HG03469 (cell line): ENCODE measurements around the gene DYRK1A.
A peak's percentile ranks its signal among the peaks of the same experiment; 100 is the strongest.
"Not testable (repeated sequence)": the region's sequence is repeated elsewhere in the genome, so short reads cannot be mapped to it uniquely, and the experiment has no call there.

Experiments used
- ATAC-seq: cut with Tn5 transposase; IDR thresholded peaks from one replicate; pipeline ENCODE4 v1.9.1; 2021; ENCODE audit warnings: mild to moderate bottlenecking, moderate library complexity, moderate number of reproducible peaks; ENCODE audit not compliant: unreplicated experiment

DYRK1A gene

DNA sequence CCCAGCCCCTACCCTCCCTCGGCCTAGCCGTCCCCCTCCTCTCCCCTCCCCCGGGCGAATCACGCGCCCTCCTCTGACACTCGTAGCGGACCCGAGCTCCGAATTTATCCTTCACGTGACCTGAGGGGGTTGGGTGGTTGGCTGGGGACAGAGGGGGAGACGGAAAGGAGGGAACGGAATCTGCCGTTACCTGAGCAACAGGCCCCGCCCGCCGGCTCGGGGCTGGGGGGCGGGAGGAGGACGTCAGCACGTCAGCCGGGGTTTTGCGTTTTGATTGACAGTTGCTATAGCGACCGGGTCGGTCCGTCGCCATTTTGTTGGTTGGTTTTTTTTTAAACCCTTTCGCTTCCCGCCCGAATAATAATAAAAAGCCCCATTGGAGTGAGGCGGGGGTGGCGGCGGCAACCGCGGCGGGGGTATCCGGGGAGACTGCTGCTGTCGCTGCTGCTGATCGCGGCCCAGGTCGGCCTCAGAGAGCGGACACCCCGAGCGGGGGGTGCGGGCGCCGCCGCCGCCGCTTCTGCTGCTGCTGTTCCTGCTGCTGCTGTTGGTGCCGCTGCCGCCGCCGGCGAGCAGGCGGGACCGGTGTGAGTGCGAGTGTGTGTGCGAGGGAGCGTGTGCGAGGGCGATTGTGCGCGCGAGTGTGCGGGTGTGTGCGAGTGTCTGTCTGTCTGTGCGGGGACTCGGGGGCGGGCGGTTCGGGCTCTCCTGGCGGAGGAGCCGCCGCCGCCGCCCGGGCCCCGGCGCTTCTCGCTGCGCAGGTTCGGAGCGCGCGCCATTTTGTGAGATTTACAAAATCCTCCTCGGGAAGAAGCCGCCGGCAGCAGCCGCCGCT, at the start of gene DYRK1A:
Gene DYRK1A (plus strand): TSS at position 292 of the 835 bp plus-strand sequence. CDS start 53,602 bp downstream, outside the sequence.
- ATAC-seq: peak; percentile 35

DNA sequence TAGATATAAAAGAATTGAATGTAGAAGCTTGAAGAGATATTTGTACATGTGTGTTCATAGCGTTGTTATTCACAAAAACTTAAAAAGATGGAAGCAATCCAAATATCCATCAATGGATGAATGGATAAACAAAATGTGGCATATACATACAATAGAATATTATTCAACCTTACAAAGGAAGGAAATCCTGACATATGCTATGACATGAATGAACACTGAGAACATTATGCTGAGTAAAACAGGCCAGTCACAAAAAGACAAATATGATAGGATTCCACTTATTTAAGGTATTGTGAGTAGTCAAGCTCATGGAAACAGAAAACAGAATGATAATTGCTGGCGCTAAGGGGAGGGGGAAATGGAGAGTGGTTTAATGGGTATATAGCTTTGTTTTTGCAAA, 47.0 kb upstream of the DYRK1A start:
- ATAC-seq: no peak

DNA sequence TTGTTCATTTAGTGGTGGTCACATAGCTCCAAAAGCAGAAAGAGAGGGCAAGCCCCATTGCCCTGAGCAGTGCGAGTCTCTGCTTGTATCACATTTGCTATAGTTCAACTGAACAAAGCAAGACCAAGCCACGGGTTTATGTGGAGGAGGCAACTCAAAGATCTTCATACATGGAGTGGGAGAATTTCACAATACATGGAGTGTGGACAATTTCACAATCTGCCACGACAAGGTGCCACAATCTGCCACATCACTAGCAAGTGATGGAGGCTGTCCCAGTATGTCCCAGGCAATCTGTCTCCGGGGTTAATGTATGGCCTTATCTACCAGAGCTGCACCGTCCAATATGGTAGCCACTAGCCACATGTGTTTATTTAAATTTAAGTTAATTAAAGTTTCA, 44.5 kb upstream of the DYRK1A start:
- ATAC-seq: no peak

DNA sequence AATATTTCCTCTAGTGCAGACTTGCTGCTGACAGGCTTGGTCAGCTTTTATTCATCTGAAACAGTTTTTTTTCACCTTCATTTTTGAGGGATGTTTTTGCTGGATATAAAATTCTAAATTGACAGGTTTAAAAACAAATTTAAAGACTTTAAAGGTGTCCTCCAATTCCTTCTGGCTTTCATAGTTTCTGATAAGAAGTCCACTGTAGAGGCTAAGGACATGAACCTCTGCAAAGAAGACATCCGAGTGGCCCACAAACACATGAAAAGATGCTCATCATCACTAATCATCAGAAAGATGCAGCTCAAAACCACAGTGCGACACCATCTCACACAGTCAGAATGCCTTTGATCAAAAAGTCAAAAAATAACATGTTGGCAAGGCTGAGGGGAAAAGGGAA, 42.0 kb upstream of the DYRK1A start:
- ATAC-seq: no peak

DNA sequence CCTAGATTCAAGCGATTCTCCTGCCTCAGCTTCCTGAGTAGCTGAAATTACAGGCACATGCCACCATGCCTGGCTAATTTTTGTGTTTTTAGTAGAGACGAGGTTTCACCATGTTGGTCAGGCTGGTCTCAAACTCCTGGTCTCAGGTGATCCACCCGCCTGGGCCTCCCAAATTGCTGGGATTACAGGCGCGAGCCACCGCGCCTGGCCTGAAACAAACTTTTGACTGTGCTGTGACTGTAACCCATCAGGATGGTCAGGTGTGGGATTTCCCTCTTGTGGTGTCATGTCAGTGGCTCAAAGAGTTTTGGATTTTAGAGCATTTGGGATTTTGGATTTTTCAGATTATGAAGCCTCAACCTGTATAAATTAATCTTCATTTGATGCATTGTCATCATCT, 38.4 kb upstream of the DYRK1A start:
- not testable (repeated sequence) for ATAC-seq

DNA sequence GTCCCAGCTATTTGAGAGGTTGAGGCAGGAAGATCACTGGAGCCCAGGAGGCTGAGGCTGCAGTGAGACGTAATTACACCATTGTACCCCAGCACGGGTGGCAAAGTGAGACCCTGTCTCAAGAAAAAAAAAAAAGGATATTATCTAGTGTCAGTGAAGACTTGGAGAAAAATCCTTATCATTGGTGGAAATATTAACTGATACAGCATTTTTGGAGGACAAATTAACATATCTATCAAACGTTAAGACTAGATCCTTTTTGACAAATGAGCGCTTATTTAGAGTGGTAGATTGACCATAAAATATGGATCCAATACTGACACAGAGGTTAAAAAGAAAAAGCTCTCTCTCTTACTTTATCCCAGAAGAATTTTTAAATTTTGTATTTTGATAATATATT, 35.2 kb upstream of the DYRK1A start:
- ATAC-seq: no peak

DNA sequence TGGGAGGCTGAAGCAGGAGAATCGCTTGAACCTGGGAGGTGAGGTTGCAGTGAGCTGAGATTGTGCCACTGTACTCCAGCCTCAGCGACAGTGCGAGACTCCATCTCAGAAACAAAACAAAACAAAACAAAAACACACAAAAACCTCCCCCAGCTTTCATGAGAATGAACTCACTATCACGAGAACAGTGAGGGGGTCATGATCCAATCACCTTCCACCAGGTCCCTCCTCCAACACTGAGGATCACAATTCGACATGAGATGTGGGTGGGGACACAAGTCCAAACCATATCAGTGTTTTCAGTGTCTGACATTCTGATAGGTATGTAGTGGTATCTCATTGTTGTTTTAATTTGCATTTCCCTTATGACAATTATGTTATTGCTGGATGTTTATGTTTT, 31.5 kb upstream of the DYRK1A start:
- ATAC-seq: no peak

DNA sequence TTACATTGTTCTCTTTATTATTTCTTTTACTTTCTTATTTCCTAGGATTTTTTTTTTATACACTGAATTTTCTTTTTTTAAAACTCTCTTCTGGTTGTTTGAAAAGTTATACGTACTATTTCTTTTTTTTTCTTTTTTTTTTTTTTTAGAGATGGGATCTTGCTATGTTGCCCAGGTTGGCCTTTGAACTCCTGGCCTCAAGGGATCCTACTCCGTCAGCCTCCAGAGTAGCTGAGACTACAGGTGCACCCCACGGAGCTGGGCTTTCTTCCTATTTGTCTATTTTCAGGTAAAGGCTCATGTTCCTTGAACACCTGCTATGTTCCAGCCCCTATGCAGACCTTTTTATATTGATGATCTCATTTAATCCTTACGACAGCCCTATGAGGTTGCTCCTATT, 29.4 kb upstream of the DYRK1A start:
- ATAC-seq: no peak

DNA sequence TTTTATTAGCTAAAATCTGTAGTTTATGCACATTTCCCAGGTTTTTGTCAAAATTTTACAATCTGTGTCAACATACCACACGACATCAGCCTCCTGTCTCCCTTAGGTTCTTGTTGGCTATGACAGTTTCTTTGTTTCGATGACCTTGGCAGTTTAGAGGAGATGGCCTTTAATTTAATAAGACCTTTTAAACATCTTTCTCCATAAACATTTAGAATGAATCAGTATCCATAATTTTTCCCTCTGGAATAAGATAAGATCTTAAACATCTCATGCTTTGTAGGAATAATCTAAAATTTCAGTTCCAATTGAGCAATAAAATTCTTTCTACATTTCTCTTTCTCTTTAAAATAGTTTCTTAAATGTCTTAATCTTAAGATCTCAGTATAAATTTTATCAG, 28.7 kb upstream of the DYRK1A start:
- no peak for ATAC-seq

DNA sequence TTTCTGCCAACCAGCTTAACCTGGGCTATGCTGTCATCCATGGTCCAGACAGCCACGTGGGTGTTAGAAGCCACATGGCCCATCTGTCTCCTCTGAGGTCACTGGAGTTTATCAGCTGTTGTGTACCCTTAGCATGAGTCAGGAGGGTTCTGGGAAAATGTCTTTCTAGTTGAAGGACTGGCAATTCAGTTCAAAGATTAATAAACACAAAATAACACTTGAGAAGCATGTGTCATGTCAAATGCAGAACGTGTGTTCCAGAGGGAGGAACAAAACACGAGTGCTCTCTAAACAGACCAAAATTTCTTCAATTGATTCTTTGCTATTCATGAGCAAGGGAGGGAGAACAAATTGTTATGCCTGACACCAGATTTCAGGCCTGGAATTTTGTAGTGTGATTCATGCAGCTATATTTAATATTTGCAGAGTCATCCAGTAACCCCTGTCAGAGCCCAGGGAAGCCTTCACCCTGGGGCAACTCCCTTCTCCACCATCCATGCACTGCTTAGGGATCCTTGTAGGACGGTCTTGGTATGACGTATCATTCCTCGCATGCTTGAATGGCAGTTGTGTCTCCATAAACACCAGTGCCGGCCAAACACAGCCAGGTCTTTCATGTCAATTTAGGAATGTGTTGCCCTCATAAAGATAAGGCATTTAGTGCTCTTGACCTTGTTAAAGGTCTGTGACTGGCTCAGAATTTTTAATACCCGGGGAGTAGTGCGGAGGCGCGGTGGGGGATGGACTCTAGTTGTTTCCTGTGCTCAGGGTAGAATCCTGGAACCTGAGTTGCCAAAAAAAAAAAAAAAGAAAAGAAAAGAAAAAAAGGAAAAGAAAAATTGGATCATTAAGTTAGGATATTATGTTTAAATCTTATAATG, 27.7 kb upstream of the DYRK1A start:
- no peak for ATAC-seq

DNA sequence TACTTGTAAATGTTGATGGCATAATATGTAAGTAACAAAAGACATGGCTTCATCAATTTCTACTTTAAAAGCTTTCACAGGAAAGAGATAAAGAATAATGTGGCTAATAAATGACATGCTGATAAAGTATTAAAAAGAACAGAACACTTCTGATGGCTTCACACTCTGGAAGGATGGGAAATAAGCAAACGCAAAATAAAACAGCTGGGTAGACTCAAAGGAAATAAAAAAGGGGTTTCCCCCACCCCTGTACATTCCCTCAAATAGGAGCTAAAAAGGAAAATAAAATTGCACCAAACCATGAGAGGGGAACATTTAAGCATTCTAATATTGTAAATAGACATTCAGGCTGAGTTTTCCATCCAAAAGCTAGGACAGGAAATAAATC, 27.0 kb upstream of the DYRK1A start:
- ATAC-seq: no peak

DNA sequence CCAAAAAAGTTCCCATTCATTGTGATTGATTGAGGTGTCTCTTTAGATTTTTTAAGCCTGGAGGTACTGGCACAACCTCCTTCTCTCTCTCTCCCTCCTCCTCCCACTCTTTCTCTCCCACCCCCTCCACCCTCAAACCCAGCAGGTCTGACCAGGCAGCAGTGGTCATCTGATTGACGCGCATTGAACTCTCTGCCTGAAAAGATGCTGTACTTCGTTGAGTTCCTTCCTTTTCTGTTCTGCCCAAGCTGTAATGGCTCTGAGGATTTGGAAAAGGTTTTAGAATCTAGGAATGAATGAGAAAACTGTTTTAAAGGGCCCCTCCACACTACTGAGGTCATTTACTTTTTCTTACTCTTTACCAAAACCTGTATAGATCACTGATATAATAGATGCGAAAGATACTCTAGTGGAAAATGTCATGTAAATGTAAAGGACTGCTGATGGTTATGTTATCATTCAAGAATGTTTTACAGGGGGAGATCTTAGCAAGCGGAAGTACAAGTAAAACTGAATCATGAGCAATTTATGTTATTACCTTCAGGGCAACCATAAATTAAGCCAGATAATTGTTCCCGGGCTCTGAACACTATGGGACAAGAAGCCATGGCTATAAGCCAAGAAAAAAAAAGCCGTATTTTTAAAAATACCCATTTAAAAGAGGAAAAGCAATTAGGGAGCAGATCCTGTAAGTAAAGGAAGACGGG, 25.2 kb upstream of the DYRK1A start:
- no peak for ATAC-seq

DNA sequence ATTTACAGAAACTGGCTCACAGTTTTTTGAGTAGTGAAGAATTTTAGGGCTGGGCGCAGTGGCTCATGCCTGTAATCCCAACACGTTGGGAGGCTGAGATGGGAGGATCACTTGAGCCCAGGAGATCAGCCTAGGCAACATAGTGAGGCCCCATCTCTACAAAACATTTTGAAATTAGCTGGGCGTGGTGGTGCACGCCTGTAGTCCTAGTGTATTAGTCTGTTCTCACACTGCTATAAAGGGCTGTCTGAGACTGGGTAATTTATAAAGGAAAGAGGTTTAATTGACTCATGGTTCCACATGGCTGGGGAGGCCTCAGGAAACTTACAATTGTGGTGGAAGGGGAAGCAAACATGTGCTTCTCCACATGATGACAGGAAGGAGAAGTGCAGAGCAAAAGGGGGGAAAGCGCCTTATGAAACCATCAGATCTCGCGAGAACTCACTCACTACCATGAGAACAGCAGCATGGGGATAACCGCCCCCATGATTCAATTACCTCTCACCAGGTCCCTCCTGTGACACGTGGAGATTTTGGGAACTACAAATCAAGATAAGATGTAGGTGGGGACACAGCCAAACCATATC, 24.4 kb upstream of the DYRK1A start:
- no peak for ATAC-seq

DNA sequence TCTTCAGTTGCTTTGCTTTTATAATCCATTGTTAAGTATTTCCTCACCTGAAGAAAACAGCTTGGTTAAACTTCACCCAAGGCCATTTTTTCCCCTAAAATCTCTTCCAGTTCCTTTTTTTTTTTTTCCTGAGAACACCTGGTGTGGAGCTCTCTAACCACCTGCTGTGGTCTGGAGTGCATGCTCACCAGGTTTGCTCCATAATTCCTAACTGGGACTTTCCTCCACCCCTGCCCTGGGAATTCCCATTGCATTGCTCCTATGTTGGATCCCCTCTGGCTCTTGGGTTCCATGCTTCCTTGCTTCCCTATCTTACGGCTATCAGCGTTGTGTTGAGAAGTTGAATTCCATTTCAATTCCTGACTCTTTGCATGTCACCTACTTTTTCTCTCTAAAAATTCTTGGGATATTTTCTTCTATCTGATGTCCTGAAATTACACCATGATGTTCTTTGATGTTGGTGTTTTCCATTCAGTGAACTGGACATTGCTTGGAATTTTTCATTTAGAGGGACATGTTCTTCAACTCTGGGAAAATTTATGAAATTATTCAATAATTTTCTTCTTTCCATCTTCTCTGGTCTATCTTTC, 19.6 kb upstream of the DYRK1A start:
- no peak for ATAC-seq

DNA sequence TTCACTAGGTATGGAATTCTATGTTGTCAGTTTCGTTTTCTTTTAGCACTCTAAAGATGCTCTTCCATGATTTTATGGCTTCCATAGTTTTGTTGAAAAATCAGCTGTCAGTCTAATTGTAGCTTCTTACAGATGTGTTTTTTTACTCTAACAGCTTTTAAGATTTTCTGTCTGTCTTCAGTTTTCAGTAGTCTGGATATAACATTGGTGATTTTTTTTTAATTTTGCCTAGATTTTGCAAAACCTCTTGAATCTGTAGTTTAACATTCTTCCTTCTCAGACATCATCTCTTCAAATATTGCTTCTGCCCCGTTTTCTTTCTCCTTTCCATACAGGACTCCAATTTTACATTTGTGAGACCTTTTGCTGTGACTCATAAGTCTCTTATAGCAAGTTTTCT, 17.9 kb upstream of the DYRK1A start:
- no peak for ATAC-seq

DNA sequence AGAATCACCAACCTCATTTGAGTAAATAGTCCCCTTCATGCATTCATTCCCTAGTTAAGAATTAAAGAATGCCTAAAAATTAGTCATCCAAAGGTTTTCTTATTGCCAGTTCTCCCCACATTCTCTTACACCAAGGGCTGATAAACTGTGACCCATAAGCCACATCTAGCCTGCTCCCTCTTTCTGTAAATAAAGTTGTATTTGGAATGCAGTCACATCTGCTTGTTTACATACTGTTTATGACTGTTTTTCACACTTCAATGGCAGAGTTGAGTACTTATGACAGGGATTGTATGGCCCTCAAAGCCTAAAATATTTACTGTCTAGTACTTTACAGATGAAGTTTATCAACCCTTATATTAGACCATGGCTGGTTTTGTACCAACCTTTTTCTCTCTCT, 16.1 kb upstream of the DYRK1A start:
- ATAC-seq: no peak

DNA sequence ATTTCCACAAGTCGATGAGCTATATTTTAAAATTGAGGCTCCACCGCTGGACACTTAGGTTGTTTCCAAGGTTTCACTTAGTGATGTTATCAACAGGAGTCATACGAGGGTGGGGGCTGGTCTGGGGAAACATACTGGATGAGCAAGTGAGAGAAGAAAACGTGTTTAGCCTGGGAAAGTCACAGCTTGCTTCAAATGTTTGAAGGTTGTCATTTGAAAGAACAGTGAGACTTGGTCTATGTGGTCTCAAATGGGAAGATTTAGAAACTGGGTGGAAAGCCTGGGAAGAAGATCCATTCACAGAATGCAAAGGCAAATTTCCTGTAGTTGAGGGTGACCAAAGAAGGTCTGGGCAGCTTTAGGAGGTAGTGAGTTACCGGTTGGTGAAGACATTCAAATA, 9.9 kb upstream of the DYRK1A start:
- no peak for ATAC-seq

DNA sequence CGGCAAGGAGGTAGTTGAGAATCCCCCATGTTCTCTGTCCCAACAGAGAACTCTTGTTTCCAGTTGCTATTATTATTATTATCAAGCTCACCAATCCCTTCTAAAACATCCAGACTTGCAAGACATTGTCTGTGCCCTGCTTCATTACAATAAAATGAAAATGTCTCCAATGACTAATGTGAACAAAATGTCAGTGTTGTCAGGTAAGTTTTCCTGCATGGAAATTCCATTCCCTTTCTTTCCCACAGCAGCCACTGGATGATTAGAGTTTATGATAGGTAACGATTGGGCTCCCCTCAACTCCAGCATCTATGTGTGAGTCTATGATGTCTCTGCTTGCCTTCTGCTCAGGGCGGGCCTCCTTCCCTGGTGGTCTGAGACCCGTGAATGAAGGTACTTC, 8.9 kb upstream of the DYRK1A start:
- ATAC-seq: no peak

DNA sequence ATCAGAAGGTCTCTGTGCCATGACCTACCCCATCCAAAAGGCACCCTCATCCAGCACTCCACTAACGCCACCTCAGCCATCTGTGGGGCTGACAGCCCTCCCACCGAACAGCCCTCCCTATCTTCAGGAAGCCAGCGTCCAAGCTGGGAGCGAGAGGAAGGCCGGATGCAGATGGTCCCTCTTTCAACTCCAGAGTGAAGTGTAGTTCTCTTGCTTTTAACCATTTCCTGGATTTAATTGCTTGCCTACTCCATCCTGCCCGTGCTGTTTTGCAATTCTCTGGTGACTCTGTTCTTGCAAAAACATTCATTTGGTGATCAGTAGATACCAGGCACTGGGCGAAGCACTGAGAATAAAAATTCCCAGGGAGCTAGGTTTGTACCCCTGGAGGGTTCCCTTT, 8.2 kb upstream of the DYRK1A start:
- no peak for ATAC-seq

DNA sequence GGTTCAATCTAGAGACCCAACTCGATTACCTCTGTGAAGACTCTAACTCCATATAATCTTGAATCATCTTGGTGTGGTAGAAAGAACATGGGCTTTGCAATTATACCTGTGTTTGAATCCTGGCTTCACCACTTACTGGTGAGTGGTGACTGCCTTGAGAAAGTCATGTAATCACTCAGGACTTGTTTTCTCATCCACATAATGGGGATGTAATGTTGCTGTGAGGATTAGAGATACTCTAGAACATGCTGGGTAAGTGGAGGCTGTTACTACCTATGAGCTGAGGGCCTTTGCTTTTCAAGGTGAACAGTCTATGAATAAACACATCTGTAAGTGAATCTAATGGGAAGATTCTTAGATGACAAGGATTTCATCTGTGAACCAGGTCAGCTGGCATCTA, 2.6 kb upstream of the DYRK1A start:
- no peak for ATAC-seq

DNA sequence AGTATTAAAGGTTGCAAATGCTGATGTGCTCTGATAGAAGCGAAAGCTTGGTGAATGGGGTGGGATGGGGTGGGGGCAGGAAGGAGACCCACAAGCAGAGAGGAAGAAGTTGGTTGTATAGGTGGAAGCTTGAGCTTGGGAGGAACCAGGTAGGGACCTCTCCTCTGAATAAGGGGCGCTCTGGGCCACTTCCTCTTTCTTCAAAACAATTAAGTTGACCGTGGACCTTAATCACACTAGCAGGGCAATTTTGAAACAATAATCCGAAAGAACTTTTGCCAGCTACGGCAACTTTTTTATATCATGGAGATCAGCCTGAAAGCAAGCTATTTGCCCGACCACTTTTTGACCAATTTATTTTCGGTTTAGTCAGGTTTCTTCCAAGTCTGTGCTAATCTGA, 1.9 kb upstream of the DYRK1A start:
- ATAC-seq: no peak
